HG03060 (cell line): ENCODE results near the gene CADM1.

Experiments
- ATAC-seq: cut with Tn5 transposase; IDR thresholded peaks from one replicate; pipeline ENCODE4 v1.9.1; 2021; ENCODE audit warnings: low read depth, moderate number of reproducible peaks; ENCODE audit not compliant: unreplicated experiment

CADM1 gene

GRCh38 chr11:115326526-115326925 is 177.7 kb downstream of the CADM1 start:
- ATAC-seq: no peak

GRCh38 chr11:115325523-115325922 is 178.7 kb downstream of the CADM1 start:
- ATAC-seq: no peak

- ATAC-seq: no peak
Observed at GRCh38 chr11:115324581-115325432, 179.4 kb downstream of the CADM1 start.

- ATAC-seq: no peak
Observed at GRCh38 chr11:115322553-115323203, 181.5 kb downstream of the CADM1 start.

- ATAC-seq: no peak
Observed at GRCh38 chr11:115321605-115322289, 182.5 kb downstream of the CADM1 start.

- ATAC-seq: no peak
Observed at GRCh38 chr11:115317277-115318185, 186.7 kb downstream of the CADM1 start.

GRCh38 chr11:115316696-115317095 is 187.5 kb downstream of the CADM1 start:
- no peak for ATAC-seq

- no peak for ATAC-seq
Observed at GRCh38 chr11:115314330-115314920, 189.8 kb downstream of the CADM1 start.

GRCh38 chr11:115313224-115313838 is 190.9 kb downstream of the CADM1 start:
- no peak for ATAC-seq

- ATAC-seq: no peak
Observed at GRCh38 chr11:115311949-115312348, 192.3 kb downstream of the CADM1 start.

- no peak for ATAC-seq
Observed at GRCh38 chr11:115306689-115307088, 197.5 kb downstream of the CADM1 start.

GRCh38 chr11:115304774-115305472 is 199.3 kb downstream of the CADM1 start:
- no peak for ATAC-seq

GRCh38 chr11:115303929-115304531 is 200.2 kb downstream of the CADM1 start:
- no peak for ATAC-seq

- ATAC-seq: no peak
Observed at GRCh38 chr11:115302946-115303703, 201.1 kb downstream of the CADM1 start.

GRCh38 chr11:115300660-115301428 is 203.4 kb downstream of the CADM1 start:
- ATAC-seq: no peak

- ATAC-seq: no peak
Observed at GRCh38 chr11:115298300-115299012, 205.8 kb downstream of the CADM1 start.
